Stimulated activated CD4-positive, alpha-beta T cell treated with anti-CD3 and anti-CD28 coated beads, Interleukin-1b, Interleukin-23, amount 100 ng/mL, for 1 hour (primary cell): Measurements from ENCODE around the gene LRRC10.
"Not testable (repeated sequence)": the region's sequence is repeated elsewhere in the genome, so short reads cannot be mapped to it uniquely, and the experiment has no call there.

Experiments used
- DNase-seq, 2 donors: peaks; one replicate each; pipeline ENCODE4 v3.0.0-alpha.2; 2020; ENCODE audit warnings: low read depth in 2 of 2

Gene LRRC10

GRCh38 chr12:69619050-69619449 is 8.3 kb upstream of the LRRC10 start:
- DNase-seq: no peak

GRCh38 chr12:69616025-69616424 is 5.3 kb upstream of the LRRC10 start:
- DNase-seq: no peak

- no peak for DNase-seq
Observed at GRCh38 chr12:69613351-69613750, 2.6 kb upstream of the LRRC10 start.

GRCh38 chr12:69610126-69610525 is 581 bp downstream of the LRRC10 start:
- DNase-seq: no peak

GRCh38 chr12:69608114-69608513 is 2.6 kb downstream of the LRRC10 start:
- DNase-seq: no peak

- DNase-seq: not testable (repeated sequence)
Observed at GRCh38 chr12:69604275-69604674, 6.4 kb downstream of the LRRC10 start.

GRCh38 chr12:69603556-69603955 is 7.2 kb downstream of the LRRC10 start:
- DNase-seq: not testable (repeated sequence)

GRCh38 chr12:69602954-69603353 is 7.8 kb downstream of the LRRC10 start:
- no peak for DNase-seq

- DNase-seq: no peak
Observed at GRCh38 chr12:69601962-69602685, 8.6 kb downstream of the LRRC10 start.

GRCh38 chr12:69600804-69601203 is 9.9 kb downstream of the LRRC10 start:
- DNase-seq: no peak

GRCh38 chr12:69598174-69598753 is 12.4 kb downstream of the LRRC10 start:
- no peak for DNase-seq

GRCh38 chr12:69595689-69596088 is 15.0 kb downstream of the LRRC10 start:
- DNase-seq: no peak

- DNase-seq: no peak
Observed at GRCh38 chr12:69589082-69589481, 21.6 kb downstream of the LRRC10 start.

- no peak for DNase-seq
Observed at GRCh38 chr12:69588527-69588926, 22.2 kb downstream of the LRRC10 start.

GRCh38 chr12:69585189-69586062 is 25.3 kb downstream of the LRRC10 start, which contains the start of gene CCT2:
Gene CCT2, plus strand, starts transcription at chr12:69585459. Its CDS starts 63 bp downstream, at chr12:69585522.
- peak; percentile 88 to 94 for DNase-seq

- DNase-seq: no peak
Observed at GRCh38 chr12:69583203-69583602, 27.5 kb downstream of the LRRC10 start.

- no peak for DNase-seq
Observed at GRCh38 chr12:69580074-69580473, 30.6 kb downstream of the LRRC10 start.

GRCh38 chr12:69579029-69579428 is 31.7 kb downstream of the LRRC10 start:
- no peak for DNase-seq

GRCh38 chr12:69578283-69578682 is 32.4 kb downstream of the LRRC10 start:
- no peak for DNase-seq

GRCh38 chr12:69575346-69575745 is 35.4 kb downstream of the LRRC10 start:
- no peak for DNase-seq

- DNase-seq: peak; percentile 14 to 23
Observed at GRCh38 chr12:69570545-69571399, 39.9 kb downstream of the LRRC10 start.
